ENCODE data around the gene PLXDC2. TPM values are rescaled to one million over a fixed set of nuclear protein-coding genes. Genes with fewer than 3 reads are reported as not detected.
A peak's percentile ranks its signal among the peaks of the same experiment; 100 is the strongest.
"Not testable (repeated sequence)": the region's sequence is repeated elsewhere in the genome, so short reads cannot be mapped to it uniquely, and the experiment has no call there.

PLXDC2 gene
- total RNA-seq, 1 experiment from 2014 or later = 30.3 TPM

- DNase-seq (ENCODE audit: low spot score) = not testable (repeated sequence)
Measured at GRCh38 chr10:20045100-20045499, 228.9 kb downstream of the PLXDC2 start.

- DNase-seq (ENCODE audit: low spot score) = no peak
Measured at GRCh38 chr10:20048161-20048560, 231.9 kb downstream of the PLXDC2 start.

- DNase-seq (ENCODE audit: low spot score) = no peak
Measured at GRCh38 chr10:20058135-20058534, 241.9 kb downstream of the PLXDC2 start.

- no peak for DNase-seq (ENCODE audit: low spot score)
Measured at GRCh38 chr10:20059084-20059835, 243.0 kb downstream of the PLXDC2 start.

GRCh38 chr10:20065814-20066213, 249.6 kb downstream of the PLXDC2 start:
- DNase-seq (ENCODE audit: low spot score) = no peak

- DNase-seq (ENCODE audit: low spot score) = no peak
Measured at GRCh38 chr10:20073167-20073566, 256.9 kb downstream of the PLXDC2 start.

GRCh38 chr10:20075713-20076112, 259.5 kb downstream of the PLXDC2 start:
- DNase-seq (ENCODE audit: low spot score) = no peak

- no peak for DNase-seq (ENCODE audit: low spot score)
Measured at GRCh38 chr10:20084451-20084850, 268.2 kb downstream of the PLXDC2 start.

- DNase-seq (ENCODE audit: low spot score) = no peak
Measured at GRCh38 chr10:20085115-20085514, 268.9 kb downstream of the PLXDC2 start.

GRCh38 chr10:20087353-20087752, 271.1 kb downstream of the PLXDC2 start:
- DNase-seq (ENCODE audit: low spot score) = no peak

GRCh38 chr10:20088061-20088701, 271.9 kb downstream of the PLXDC2 start:
- DNase-seq (ENCODE audit: low spot score) = no peak

GRCh38 chr10:20089879-20090278, 273.6 kb downstream of the PLXDC2 start:
- DNase-seq (ENCODE audit: low spot score) = no peak

GRCh38 chr10:20090831-20091230, 274.6 kb downstream of the PLXDC2 start:
- no peak for DNase-seq (ENCODE audit: low spot score)

GRCh38 chr10:20091698-20092097, 275.5 kb downstream of the PLXDC2 start:
- DNase-seq (ENCODE audit: low spot score) = no peak

- no peak for DNase-seq (ENCODE audit: low spot score)
Measured at GRCh38 chr10:20093600-20093999, 277.4 kb downstream of the PLXDC2 start.

- no peak for DNase-seq (ENCODE audit: low spot score)
Measured at GRCh38 chr10:20094226-20094976, 278.2 kb downstream of the PLXDC2 start.

GRCh38 chr10:20100171-20100570, 283.9 kb downstream of the PLXDC2 start:
- peak; percentile 14 for DNase-seq (ENCODE audit: low spot score)

- peak; percentile 21 for DNase-seq (ENCODE audit: low spot score)
Measured at GRCh38 chr10:20105236-20105635, 289.0 kb downstream of the PLXDC2 start.

- DNase-seq (ENCODE audit: low spot score) = peak; percentile 53
Measured at GRCh38 chr10:20105931-20106330, 289.7 kb downstream of the PLXDC2 start.

GRCh38 chr10:20108021-20108420, 291.8 kb downstream of the PLXDC2 start:
- DNase-seq (ENCODE audit: low spot score) = no peak

GRCh38 chr10:20109613-20110012, 293.4 kb downstream of the PLXDC2 start:
- DNase-seq (ENCODE audit: low spot score) = no peak

All from H4 (cell line).